Ishikawa (cell line): ENCODE data around the gene GABRA5.

Experiments used
- CEBPB ChIP-seq: IDR thresholded peaks from 2 replicates; pipeline ENCODE4 v1.6.1; 2012
- CREB1 ChIP-seq: IDR thresholded peaks from 2 replicates; pipeline ENCODE4 v1.6.1; 2012; ENCODE audit warnings: low read depth
- EGR1 ChIP-seq: IDR thresholded peaks from 2 replicates; pipeline ENCODE4 v1.6.1; 2012
- FOXM1 ChIP-seq: IDR thresholded peaks from 2 replicates; pipeline ENCODE4 v1.6.1; 2012; ENCODE audit warnings: low read depth, borderline replicate concordance
- RAD21 ChIP-seq: IDR thresholded peaks from 2 replicates; pipeline ENCODE4 v1.6.1; 2012; ENCODE audit warnings: low read depth
- TAF1 ChIP-seq: IDR thresholded peaks from 2 replicates; pipeline ENCODE4 v1.6.1; 2012; ENCODE audit warnings: low read depth, mild to moderate bottlenecking
- TCF12 ChIP-seq: IDR thresholded peaks from 2 replicates; pipeline ENCODE4 v1.6.1; 2012; ENCODE audit warnings: low read depth
- TF ChIP-seq, protein P1 (sequence below): IDR thresholded peaks from 2 replicates; pipeline ENCODE4 v1.6.1; 2012
- TF ChIP-seq, protein P2 (sequence below): IDR thresholded peaks from 2 replicates; pipeline ENCODE4 v1.6.1; 2012; ENCODE audit warnings: low read depth, mild to moderate bottlenecking
- TF ChIP-seq, protein P3 (sequence below): IDR thresholded peaks from 2 replicates; pipeline ENCODE4 v1.6.1; 2012

DNA sequence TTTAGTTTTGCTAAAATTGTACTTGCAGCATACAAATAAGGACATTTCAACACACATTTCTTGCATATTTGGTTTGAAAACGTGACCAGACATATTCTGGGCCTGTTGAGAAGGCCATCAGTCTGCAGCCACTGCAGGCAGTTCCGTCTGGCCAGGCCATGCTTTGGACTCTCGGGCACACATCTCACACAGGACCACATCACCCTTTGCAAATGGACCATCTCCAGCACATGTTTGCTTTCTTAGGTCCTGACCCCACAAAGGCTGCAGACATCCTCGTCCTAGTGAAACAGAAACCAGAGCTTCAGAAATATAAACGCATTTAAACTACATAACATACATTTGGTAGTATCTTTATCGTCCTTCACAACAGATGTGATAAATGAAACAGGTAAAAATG, 24.1 kb downstream of the GABRA5 start:
- TF ChIP-seq, protein P1, sequence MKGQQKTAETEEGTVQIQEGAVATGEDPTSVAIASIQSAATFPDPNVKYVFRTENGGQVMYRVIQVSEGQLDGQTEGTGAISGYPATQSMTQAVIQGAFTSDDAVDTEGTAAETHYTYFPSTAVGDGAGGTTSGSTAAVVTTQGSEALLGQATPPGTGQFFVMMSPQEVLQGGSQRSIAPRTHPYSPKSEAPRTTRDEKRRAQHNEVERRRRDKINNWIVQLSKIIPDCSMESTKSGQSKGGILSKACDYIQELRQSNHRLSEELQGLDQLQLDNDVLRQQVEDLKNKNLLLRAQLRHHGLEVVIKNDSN = no peak
- no peak for TF ChIP-seq EGR1
- TF ChIP-seq, protein P2, sequence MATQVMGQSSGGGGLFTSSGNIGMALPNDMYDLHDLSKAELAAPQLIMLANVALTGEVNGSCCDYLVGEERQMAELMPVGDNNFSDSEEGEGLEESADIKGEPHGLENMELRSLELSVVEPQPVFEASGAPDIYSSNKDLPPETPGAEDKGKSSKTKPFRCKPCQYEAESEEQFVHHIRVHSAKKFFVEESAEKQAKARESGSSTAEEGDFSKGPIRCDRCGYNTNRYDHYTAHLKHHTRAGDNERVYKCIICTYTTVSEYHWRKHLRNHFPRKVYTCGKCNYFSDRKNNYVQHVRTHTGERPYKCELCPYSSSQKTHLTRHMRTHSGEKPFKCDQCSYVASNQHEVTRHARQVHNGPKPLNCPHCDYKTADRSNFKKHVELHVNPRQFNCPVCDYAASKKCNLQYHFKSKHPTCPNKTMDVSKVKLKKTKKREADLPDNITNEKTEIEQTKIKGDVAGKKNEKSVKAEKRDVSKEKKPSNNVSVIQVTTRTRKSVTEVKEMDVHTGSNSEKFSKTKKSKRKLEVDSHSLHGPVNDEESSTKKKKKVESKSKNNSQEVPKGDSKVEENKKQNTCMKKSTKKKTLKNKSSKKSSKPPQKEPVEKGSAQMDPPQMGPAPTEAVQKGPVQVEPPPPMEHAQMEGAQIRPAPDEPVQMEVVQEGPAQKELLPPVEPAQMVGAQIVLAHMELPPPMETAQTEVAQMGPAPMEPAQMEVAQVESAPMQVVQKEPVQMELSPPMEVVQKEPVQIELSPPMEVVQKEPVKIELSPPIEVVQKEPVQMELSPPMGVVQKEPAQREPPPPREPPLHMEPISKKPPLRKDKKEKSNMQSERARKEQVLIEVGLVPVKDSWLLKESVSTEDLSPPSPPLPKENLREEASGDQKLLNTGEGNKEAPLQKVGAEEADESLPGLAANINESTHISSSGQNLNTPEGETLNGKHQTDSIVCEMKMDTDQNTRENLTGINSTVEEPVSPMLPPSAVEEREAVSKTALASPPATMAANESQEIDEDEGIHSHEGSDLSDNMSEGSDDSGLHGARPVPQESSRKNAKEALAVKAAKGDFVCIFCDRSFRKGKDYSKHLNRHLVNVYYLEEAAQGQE = no peak
- no peak for TF ChIP-seq CREB1
- no peak for TF ChIP-seq FOXM1
- TF ChIP-seq, protein P3, sequence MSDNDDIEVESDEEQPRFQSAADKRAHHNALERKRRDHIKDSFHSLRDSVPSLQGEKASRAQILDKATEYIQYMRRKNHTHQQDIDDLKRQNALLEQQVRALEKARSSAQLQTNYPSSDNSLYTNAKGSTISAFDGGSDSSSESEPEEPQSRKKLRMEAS = no peak
- TF ChIP-seq CEBPB = no peak
- no peak for TF ChIP-seq TCF12
- TF ChIP-seq TAF1 = no peak
- TF ChIP-seq RAD21 = no peak
